GM12878 (cell line): Measurements from ENCODE around the gene CYB5R3. TPM values are rescaled to one million over a fixed set of nuclear protein-coding genes. Genes with fewer than 3 reads are reported as not detected.

Experiments
- ATAC-seq: fragments of 200-7000 bp; cut with Tn5 transposase; 3 replicates; pipeline ENCODE4 v1.9.1; 2020; ENCODE audit warnings: mild to moderate bottlenecking, moderate library complexity
- BruUV-seq: library from RNA; stranded (reverse); fragments of 400-500 nt; replicated peaks from 2 replicates; lab custom pipeline; 2021; lab: Mats Ljungman, UMichigan
- CTCF ChIA-PET: fragments of 300-600 bp; sonication (Branson Sonifier 250); formaldehyde crosslinking; extraction: SDS; loops from one replicate; lab custom pipeline; 2021; ENCODE audit warnings: inconsistent platforms; lab: Yijun Ruan, JAX
- POLR2A ChIA-PET: fragments of 350-600 bp; formaldehyde crosslinking; extraction: SDS; loops from one replicate; lab custom pipeline; 2021; ENCODE audit warnings: inconsistent platforms; lab: Charles Lee
- RAD21 ChIA-PET: fragments of 300-600 bp; sonication (Branson Sonifier 250); formaldehyde crosslinking; loops from one replicate; lab custom pipeline; 2023; ENCODE audit warnings: antibody characterized with exemption; ENCODE audit not compliant: unreplicated experiment; lab: Charles Lee
- SMC1A ChIA-PET: fragments of 300-600 bp; sonication (Branson Sonifier 250); formaldehyde crosslinking; loops from one replicate; lab custom pipeline; 2023; ENCODE audit not compliant: unreplicated experiment, uncharacterized antibody; lab: Charles Lee
- DNase-seq: peaks from one replicate; pipeline ENCODE4 v3.0.0-alpha.2; 2011; ENCODE audit warnings: low read depth, low spot score
- FAIRE-seq: peaks from 3 replicates; lab custom pipeline; 2011; peaks lifted over from hg19 to GRCh38; lab: Jason Lieb, UNC
- H2AFZ ChIP-seq: 2 replicates; pipeline ENCODE4 v1.6.0; 2011; ENCODE audit warnings: low read depth, low read length, control low read depth; ENCODE audit not compliant: control insufficient read depth
- H3K27ac ChIP-seq: 2 replicates; pipeline ENCODE4 v1.5.1; 2011; ENCODE audit warnings: control low read depth; ENCODE audit not compliant: control insufficient read depth, insufficient read depth
- H3K27me3 ChIP-seq, 2 experiments: replicated peaks in 1 of 2; 2 replicates each; pipeline versions ENCODE4 v1.6.0 to v1.6.1; 2011; ENCODE audit warnings: low read length in 1 of 2; ENCODE audit not compliant: control insufficient read depth in 2 of 2, insufficient read depth in 2 of 2
- H3K36me3 ChIP-seq, 2 experiments: 2 replicates each; pipeline ENCODE4 v1.5.1; 2011; ENCODE audit warnings: low read length in 1 of 2; ENCODE audit not compliant: control insufficient read depth in 2 of 2, insufficient read depth in 2 of 2
- H3K4me1 ChIP-seq: 2 replicates; pipeline ENCODE4 v1.6.1; 2011; ENCODE audit warnings: mild to moderate bottlenecking, low read length, moderate library complexity, mixed read lengths; ENCODE audit not compliant: control insufficient read depth, insufficient read depth
- H3K4me2 ChIP-seq: 2 replicates; pipeline ENCODE4 v1.6.0; 2011; ENCODE audit warnings: control low read depth; ENCODE audit not compliant: control insufficient read depth, insufficient read depth
- H3K4me3 ChIP-seq: fragments of 200-600 bp; sonication (generic); 2 replicates; pipeline ENCODE4 v1.5.1; 2016
- H3K79me2 ChIP-seq: 2 replicates; pipeline ENCODE4 v1.6.0; 2011; ENCODE audit warnings: low read length; ENCODE audit not compliant: control insufficient read depth, insufficient read depth
- H3K9ac ChIP-seq: 2 replicates; pipeline ENCODE4 v1.8.0; 2011; ENCODE audit warnings: low read length, control low read depth, mixed read lengths; ENCODE audit not compliant: control insufficient read depth, insufficient read depth
- H3K9me3 ChIP-seq: replicated peaks from 3 replicates; pipeline ENCODE4 v1.5.1; 2011; ENCODE audit warnings: mild to moderate bottlenecking, low read length; ENCODE audit not compliant: control insufficient read depth, insufficient read depth
- H4K20me1 ChIP-seq: 2 replicates; pipeline ENCODE4 v1.6.0; 2011; ENCODE audit not compliant: control insufficient read depth, insufficient read depth
- CEBPB ChIP-seq, 2 experiments: fragments of 150-350 bp in 1 of 2; IDR thresholded peaks; 2 replicates each; pipeline ENCODE4 v1.6.1; 2012 to 2014; ENCODE audit warnings: low read depth in 2 of 2, low read length in 2 of 2, borderline replicate concordance in 1 of 2, inconsistent platforms in 1 of 2
- DPF2 ChIP-seq: fragments of 450-650 bp; IDR thresholded peaks from 2 replicates; pipeline ENCODE4 v1.6.1; 2017; ENCODE audit warnings: mild to moderate bottlenecking
- ESRRA ChIP-seq: IDR thresholded peaks from 2 replicates; pipeline ENCODE4 v1.6.1; 2012; ENCODE audit warnings: mild to moderate bottlenecking, low read length, improper control_type of control experiment
- FOS ChIP-seq: IDR thresholded peaks from 3 replicates; pipeline ENCODE4 v1.6.1; 2011; ENCODE audit warnings: borderline replicate concordance; ENCODE audit not compliant: insufficient read length; ENCODE audit errors: extremely low read depth
- FOXK2 ChIP-seq: fragments of 450-650 bp; IDR thresholded peaks from 2 replicates; pipeline ENCODE4 v1.6.1; 2017; ENCODE audit warnings: mild to moderate bottlenecking, moderate library complexity
- FOXM1 ChIP-seq: IDR thresholded peaks from 2 replicates; pipeline ENCODE4 v1.6.1; 2012; ENCODE audit warnings: low read depth, mild to moderate bottlenecking, inconsistent platforms, low read length, moderate library complexity
- HDGF ChIP-seq: fragments of 450-650 bp; IDR thresholded peaks from 2 replicates; pipeline ENCODE4 v1.6.1; 2016; ENCODE audit warnings: antibody characterized with exemption
- MTA3 ChIP-seq: IDR thresholded peaks from 2 replicates; pipeline ENCODE4 v1.6.1; 2012; ENCODE audit warnings: low read length, inconsistent platforms, borderline replicate concordance
- NRF1 ChIP-seq: conservative IDR thresholded peaks from 2 replicates; pipeline ENCODE4 v1.6.1; 2011; ENCODE audit warnings: mild to moderate bottlenecking, low read depth, low read length, improper control_type of control experiment
- POLR2A ChIP-seq: IDR thresholded peaks from 2 replicates; pipeline ENCODE4 v1.6.1; 2011; ENCODE audit warnings: low read depth, mild to moderate bottlenecking, low read length
- RAD21 ChIP-seq: IDR thresholded peaks from 2 replicates; pipeline ENCODE4 v1.6.1; 2011; ENCODE audit warnings: mild to moderate bottlenecking, low read depth, low read length, moderate library complexity; ENCODE audit not compliant: insufficient read depth
- RAD51 ChIP-seq: fragments of 450-650 bp; IDR thresholded peaks from 2 replicates; pipeline ENCODE4 v1.6.1; 2016; ENCODE audit warnings: moderate library complexity, mild to moderate bottlenecking, inconsistent platforms
- SIN3A ChIP-seq: IDR thresholded peaks from 2 replicates; pipeline ENCODE4 v1.6.1; 2012; ENCODE audit warnings: low read depth, low read length, improper control_type of control experiment
- SKIL ChIP-seq: fragments of 450-650 bp; IDR thresholded peaks from 2 replicates; pipeline ENCODE4 v1.6.1; 2017; ENCODE audit warnings: mild to moderate bottlenecking, low read depth, inconsistent platforms; ENCODE audit not compliant: poor library complexity, severe bottlenecking
- SMAD5 ChIP-seq: IDR thresholded peaks from 2 replicates; pipeline ENCODE4 v1.6.1; 2016; ENCODE audit warnings: antibody characterized with exemption, low read depth
- SUPT20H ChIP-seq: IDR thresholded peaks from 2 replicates; pipeline ENCODE4 v1.6.1; 2011; ENCODE audit warnings: low read depth, mild to moderate bottlenecking, low read length, moderate library complexity, borderline replicate concordance; ENCODE audit not compliant: control insufficient read depth
- SUZ12 ChIP-seq: fragments of 200-600 bp; sonication (generic); IDR thresholded peaks from one replicate; pipeline ENCODE4 v1.6.1; 2018; ENCODE audit warnings: antibody characterized with exemption, mild to moderate bottlenecking; ENCODE audit not compliant: unreplicated experiment
- ZNF207 ChIP-seq: fragments of 450-650 bp; IDR thresholded peaks from 2 replicates; pipeline ENCODE4 v1.6.1; 2014; ENCODE audit warnings: antibody characterized with exemption, mild to moderate bottlenecking, borderline replicate concordance
- ZNF24 ChIP-seq: fragments of 450-650 bp; IDR thresholded peaks from 2 replicates; pipeline ENCODE4 v1.6.1; 2017; ENCODE audit warnings: antibody characterized with exemption, mild to moderate bottlenecking
- WGBS: methylation state at CpG from one replicate; pipeline ENCODE4 v1.1.6; 2016; ENCODE audit warnings: low lambda C conversion rate; ENCODE audit not compliant: insufficient replicate concordance, insufficient coverage; ENCODE audit errors: missing lambda C conversion rate; 5-methylcytosine and 5-hydroxymethylcytosine counted together
- in situ Hi-C: fragments of 300-500 bp; cut with MboI; formaldehyde crosslinking; loops from 9 replicates; pipeline ENCODE4 v1.14.3; 2018; ENCODE audit warnings: mixed read lengths
- intact Hi-C: fragments of 100-400 bp; cut with micrococcal nuclease; formaldehyde crosslinking; loops from one replicate; pipeline ENCODE4 v1.14.2; 2022; ENCODE audit not compliant: unreplicated experiment
- polyA plus RNA-seq, 11 experiments: library from polyadenylated mRNA; depleted of rRNA in 4 of 11; unstranded in 6 of 11; stranded (reverse) in 5 of 11; fragments of >200 nt; fragmentation: Nextera tagmentation in 4 of 11; fragmentation: Illumina TruSeq in 1 of 11; extraction: Ambion mirVana in 4 of 11; extraction: Trizol in 1 of 11; gene quantifications; 1 replicate in 1 of 11; 2 replicates in 10 of 11; pipeline versions ENCODE4 v1.2.1 to v1.2.3, GENCODE V29; 2011 to 2016; ENCODE audit warnings: inconsistent platforms in 2 of 11, missing spikeins in 2 of 11, low read depth in 1 of 11
- total RNA-seq, 4 experiments: library from RNA; depleted of rRNA in 3 of 4; stranded (reverse); fragments of >200 nt in 3 of 4; fragmentation: Illumina TruSeq in 1 of 4; extraction: Trizol in 1 of 4; gene quantifications; 2 replicates each; pipeline versions ENCODE4 v1.2.1 to v1.2.3, GENCODE V29; 2013 to 2021

Gene CYB5R3
- total and polyA plus RNA-seq, 10 of the 15 experiments (the other 5 are each of a cell fraction or from before 2014, with no cell fraction given) = 2.0 to 119 (median 67.8) TPM

GRCh38 chr22:42625416-42625815 is 23.8 kb downstream of the CYB5R3 start:
- H3K9ac ChIP-seq = no peak overlapping the region
- H3K4me2 ChIP-seq = no peak overlapping the region
- no peak for FAIRE-seq
- TF ChIP-seq SIN3A = no peak
- TF ChIP-seq SMAD5 = no peak
- TF ChIP-seq MTA3 = no peak
- no peak for TF ChIP-seq ZNF207
- TF ChIP-seq RAD21 = no peak
- TF ChIP-seq NRF1 = no peak
- no peak for TF ChIP-seq POLR2A
- no peak for TF ChIP-seq ZNF24
- TF ChIP-seq DPF2 = no peak
- no peak for TF ChIP-seq FOXM1
- TF ChIP-seq FOS = no peak
- no peak for TF ChIP-seq CEBPB (IDR thresholded peaks at IDR 0.05; ENCODE audit: borderline replicate concordance in 1 of 2, low read depth in 2 of 2, low read length in 2 of 2)
- no peak for TF ChIP-seq RAD51
- TF ChIP-seq SUPT20H = no peak
- no peak for TF ChIP-seq FOXK2
- TF ChIP-seq SKIL = no peak
- TF ChIP-seq SUZ12 = no peak
- TF ChIP-seq HDGF = no peak
- no peak for TF ChIP-seq ESRRA
- H4K20me1 ChIP-seq = no peaks in the 10 kb centered on the region; the same call in none of the 2 replicates
- ChIA-PET CTCF (interaction anchor here (0.9 to 4.1 kb wide), 4 partner anchors 12 to 242 kb away, joined by 3 to 16 read pairs (median 4); no protein-coding TSS in a partner anchor), POLR2A (interaction anchor here (0.6 kb wide), 1 partner anchor 25 kb away, joined by 3 read pairs; no protein-coding TSS in a partner anchor), SMC1A (interaction anchor here (0.7 to 4.0 kb wide), 3 partner anchors 22 to 409 kb away, joined by 3 to 15 read pairs (median 6); no protein-coding TSS in a partner anchor), RAD21 (interaction anchor here (1.4 kb wide), 1 partner anchor 30 kb away, joined by 5 read pairs; no protein-coding TSS in a partner anchor)
- 95% methylated on average over 15 of the region's 15 CpGs for WGBS
- no peak for DNase-seq
- no peak overlapping the region for H2AFZ ChIP-seq
- intact Hi-C loops = no loop called here
- no peak for ATAC-seq
- peaks cover 9 to 26% of the 10 kb centered on the region in 2 experiments; a peak in 3 of 4 replicates for H3K36me3 ChIP-seq
- no TSS peak for BruUV-seq
- H3K27me3 ChIP-seq = no peaks in the 10 kb centered on the region
- no peak overlapping the region for H3K4me3 ChIP-seq
- H3K9me3 ChIP-seq = no peaks in the 10 kb centered on the region
- H3K27ac ChIP-seq = no peak overlapping the region
- in situ Hi-C loops = no loop called here
- no peaks in the 10 kb centered on the region for H3K79me2 ChIP-seq
- H3K4me1 ChIP-seq = peaks cover 8% of the 10 kb centered on the region
